ACHN (cell line): Measurements from ENCODE around the gene DISC1.
"Not testable (repeated sequence)": the region's sequence is repeated elsewhere in the genome, so short reads cannot be mapped to it uniquely, and the experiment has no call there.

Source experiments
- DNase-seq: peaks from one replicate; pipeline ENCODE4 v3.0.0-alpha.2; 2015
- in situ Hi-C: cut with HindIII; loops from 2 replicates; pipeline ENCODE4 v1.10.0; 2017; ENCODE audit warnings: low sequenced_read_pairs, low pct_ligation_motif_present, low pct_unique_long_range_greater_than_20kb

The DISC1 gene

DNA sequence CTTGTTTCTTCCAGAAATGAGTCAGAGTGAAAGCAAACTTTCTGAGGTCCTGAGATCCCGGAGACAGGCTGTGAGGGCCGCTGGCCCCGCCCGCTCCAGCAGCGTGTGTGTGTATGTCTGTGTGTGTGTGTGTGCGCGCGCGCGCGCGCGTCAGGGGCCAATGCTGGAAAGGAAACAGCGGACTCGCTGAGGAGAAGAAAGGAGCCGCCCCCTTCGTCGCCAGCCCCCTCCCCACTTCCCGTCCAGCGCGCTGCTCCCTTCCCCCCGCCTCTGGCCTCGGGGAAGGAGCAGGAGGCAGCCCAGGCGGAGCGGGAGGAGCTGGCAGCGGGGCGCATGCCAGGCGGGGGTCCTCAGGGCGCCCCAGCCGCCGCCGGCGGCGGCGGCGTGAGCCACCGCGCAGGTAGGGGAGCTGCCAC, at the start of gene DISC1:
DISC1 (plus strand) TSS at position 256 of the 416 bp plus-strand sequence; CDS start at position 334, 78 bp downstream.
- in situ Hi-C loops = no loop called here

GRCh38 chr1:231576804-231577718, 49.5 kb upstream of the DISC1 start:
- no peak for DNase-seq
- in situ Hi-C loops = no loop called here

More for the DNA sequence above, at the start of gene DISC1:
- DNase-seq = peak; percentile 92

DNA sequence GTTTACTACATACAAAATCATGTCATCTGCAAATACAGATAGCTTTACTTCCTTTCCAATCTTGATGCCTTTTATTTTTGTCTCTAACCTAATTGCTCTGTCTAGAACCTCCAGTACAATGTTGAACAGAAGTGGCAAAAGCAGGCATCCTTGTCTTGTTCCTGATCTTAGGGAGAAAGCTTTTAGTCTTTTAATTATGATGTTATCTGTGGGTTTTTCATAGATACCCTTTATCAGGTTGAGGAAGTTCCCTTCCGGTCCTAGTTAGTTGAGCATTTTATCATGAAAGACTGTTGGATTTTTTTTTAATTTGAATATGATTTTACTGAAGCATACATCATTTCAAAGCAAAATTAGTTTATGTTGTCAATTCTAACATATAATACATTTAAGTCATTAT, 45.7 kb upstream of the DISC1 start:
- in situ Hi-C loops = no loop called here
- DNase-seq = no peak

DNA sequence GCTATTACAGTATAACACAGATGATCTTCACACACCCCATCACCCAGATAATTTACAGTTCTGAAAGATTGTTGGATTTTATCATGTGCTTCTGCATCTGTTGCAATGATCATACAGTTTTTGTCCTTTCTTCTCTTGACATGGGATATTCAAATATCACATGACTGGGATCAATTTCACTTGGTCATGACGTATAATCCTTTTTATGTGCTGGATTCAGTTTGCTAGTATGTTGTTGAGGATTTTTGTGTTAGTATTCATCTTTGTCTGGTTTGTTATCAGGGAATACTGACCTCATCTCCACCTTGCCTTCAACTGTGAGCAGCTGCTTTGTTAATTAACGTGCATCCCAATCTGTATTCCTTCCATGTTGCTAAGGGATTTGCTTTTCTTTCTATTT, 44.7 kb upstream of the DISC1 start:
- in situ Hi-C loops = no loop called here
- no peak for DNase-seq

DNA sequence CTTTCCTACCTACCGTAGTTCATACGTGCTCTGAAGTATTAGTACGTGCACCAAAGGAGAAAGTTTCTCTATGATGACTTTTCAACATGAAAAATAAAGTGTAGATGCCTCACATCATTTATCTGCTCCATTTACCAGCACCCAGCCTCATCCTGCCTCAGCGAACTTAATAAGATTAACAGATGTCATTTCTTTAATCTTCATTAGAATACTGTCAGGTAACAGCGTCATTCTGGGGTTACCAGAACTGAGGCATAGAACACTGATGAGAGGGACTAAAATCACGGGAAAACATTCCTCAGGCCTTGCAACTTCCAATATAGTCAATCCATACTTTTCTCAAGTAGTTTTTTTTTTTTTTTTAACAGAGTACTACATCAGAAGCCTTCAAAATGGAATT, 43.2 kb upstream of the DISC1 start:
- in situ Hi-C loops = no loop called here
- no peak for DNase-seq

DNA sequence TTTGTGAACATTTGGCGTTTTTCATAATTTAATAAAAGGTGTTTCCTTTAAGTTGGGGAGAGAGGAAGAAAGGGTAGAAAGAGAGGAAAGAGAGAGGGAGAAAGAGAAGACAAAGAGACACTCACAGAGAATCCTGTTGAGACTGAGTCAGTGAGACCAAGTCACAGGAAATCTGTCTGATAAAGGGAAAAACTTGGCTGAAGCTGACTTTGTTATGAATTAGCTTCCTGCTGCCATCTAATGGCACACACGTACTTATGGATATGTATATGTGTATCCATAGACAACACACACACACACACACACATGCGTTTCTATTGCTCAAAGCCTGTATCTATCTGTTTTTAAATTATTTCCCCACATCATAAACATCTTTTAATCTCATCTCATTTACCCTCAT, 42.5 kb upstream of the DISC1 start:
- peak; percentile 59 for DNase-seq
- in situ Hi-C loops = no loop called here

GRCh38 chr1:231584921-231585320, 41.7 kb upstream of the DISC1 start:
- in situ Hi-C loops = no loop called here
- no peak for DNase-seq

DNA sequence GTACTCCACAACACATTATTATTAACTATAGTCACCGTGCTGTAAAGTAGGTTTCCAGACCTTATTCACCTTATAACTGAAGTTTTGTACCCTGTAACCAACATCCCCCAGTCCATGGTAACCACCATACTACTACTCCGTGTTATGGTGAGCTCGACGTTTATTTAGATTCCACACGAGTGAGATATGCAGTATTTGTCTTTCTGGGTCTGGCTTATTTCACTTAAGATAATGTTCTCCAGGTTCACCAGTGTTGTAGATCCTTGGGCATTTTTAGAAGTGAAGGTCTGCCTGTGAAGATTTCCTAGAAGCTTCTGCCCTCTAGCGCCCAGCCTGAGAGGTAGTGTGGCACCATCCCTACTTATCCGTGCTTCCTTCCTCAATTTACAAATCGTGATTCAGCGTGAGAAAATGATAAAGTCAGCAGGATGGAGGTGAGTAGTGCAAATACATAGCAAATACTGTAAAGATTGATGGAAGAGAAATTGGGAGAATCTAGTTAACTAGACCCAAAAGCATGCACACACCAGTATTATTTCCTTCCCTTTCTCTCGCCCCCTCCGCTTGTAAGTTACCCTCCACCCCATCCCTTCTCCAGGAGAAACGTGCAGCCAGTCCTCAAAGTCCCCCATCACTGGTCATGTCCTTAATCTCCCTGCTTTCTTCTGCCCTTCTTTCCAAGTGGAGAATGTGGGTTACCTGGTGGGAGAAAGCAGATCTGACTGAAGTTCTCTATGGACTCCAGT, 36.0 kb upstream of the DISC1 start:
- in situ Hi-C loops = no loop called here
- peak; percentile 71 for DNase-seq

DNA sequence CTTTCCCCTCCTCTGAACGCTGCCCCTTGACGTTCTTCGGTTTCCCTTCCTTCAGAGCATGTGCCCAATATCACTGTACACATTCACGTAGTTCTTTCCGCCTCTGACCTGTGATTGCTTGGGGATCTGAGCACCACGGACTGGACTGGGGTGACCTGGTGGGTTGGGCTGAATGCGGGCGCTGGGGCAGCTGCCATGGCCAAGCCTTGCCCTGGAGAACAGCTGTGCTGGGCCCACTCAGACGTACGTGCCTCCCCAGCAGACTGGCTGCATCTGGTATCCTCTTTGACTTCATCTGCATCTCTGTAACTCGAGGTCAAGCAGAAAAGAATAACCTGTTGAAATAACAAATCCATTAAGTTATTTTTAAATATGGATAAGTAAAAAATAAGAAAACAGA, 35.1 kb upstream of the DISC1 start:
- DNase-seq = no peak
- in situ Hi-C loops = no loop called here

DNA sequence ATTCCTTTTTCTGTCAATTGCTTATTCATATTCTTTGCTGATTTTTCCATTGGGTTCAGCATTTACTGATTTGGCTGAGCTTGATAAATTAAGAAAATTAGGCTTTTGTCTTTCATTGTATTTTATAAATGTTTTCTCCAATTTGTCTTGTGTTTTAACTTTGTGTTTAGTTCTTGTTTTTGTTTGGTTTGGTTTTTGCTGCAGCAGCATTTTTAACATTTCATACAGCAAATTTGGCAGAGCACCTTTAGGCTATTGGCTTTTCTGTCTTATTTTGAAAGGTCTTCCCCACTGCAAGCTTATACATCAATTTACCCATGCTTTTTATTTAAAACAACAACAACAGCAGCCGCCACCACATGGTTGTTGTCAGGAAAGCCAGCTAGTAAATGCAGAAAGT, 33.8 kb upstream of the DISC1 start:
- in situ Hi-C loops = no loop called here
- no peak for DNase-seq

DNA sequence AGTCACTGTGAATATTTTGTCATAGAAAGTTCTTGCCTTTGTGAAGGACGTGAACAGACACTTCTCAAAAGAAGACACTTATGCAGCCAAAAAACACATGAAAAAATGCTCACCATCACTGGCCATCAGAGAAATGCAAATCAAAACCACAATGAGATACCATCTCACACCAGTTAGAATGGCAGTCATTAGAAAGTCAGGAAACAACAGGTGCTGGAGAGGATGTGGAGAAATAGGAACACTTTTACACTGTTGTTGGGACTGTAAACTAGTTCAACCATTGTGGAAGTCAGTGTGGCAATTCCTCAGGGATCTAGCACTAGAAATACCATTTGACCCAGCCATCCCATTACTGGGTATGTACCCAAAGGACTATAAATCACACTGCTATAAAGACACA, 33.3 kb upstream of the DISC1 start:
- in situ Hi-C loops, DNase-seq: not testable (repeated sequence)

- no peak for DNase-seq
- in situ Hi-C loops = no loop called here
Measured at GRCh38 chr1:231594123-231594522, 32.5 kb upstream of the DISC1 start.

GRCh38 chr1:231594749-231595148, 31.8 kb upstream of the DISC1 start:
- no peak for DNase-seq
- in situ Hi-C loops = no loop called here

DNA sequence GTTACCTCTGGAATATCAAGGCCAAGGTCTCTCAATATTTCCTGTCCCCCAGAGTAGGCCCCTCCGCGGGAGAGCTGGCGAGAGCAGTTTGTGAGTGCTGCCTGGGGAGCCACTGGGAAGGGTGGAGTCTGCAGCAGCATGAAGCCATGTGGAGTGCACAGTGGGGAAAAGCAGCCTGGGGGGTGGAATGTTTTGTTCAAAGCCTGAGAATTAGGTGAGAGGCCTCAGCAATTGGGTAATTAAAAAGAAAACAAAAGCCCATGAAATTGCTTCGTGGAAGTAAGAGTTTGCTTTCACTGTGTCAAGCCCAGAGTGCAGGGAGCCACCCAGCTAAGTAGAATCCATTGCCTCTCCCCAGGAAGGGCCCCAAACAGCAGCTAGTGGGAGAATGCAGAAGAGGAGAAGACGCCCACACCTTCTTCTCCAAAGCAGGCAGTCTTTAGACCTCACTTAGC, 30.2 kb upstream of the DISC1 start:
- in situ Hi-C loops = no loop called here
- DNase-seq = no peak

GRCh38 chr1:231597971-231598370, 28.6 kb upstream of the DISC1 start:
- DNase-seq = no peak
- in situ Hi-C loops = no loop called here

DNA sequence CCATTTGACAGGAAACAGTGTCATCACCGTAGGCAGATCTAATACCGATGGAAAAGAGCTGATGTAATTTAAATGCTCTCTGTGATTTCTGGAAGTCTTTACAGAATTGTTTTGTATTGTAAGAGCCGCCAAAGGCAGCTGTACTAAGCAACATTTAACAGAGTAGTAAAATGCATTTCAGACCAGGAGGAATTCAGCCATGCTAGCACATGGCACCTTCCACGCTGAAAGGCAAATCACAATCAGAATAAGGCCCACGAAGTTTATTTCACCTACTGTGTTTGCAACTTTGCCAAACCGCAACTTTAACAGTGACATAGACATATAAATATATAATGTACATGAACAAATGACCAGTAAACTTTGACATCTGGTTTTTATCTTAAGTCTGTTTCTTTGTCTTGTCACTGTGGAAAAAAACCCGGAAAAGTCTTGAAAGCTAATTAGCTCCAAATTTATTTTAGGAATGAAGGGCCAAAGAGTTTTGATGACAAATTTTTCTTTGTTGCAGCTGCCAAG, 26.1 kb upstream of the DISC1 start:
- in situ Hi-C loops = no loop called here
- no peak for DNase-seq

DNA sequence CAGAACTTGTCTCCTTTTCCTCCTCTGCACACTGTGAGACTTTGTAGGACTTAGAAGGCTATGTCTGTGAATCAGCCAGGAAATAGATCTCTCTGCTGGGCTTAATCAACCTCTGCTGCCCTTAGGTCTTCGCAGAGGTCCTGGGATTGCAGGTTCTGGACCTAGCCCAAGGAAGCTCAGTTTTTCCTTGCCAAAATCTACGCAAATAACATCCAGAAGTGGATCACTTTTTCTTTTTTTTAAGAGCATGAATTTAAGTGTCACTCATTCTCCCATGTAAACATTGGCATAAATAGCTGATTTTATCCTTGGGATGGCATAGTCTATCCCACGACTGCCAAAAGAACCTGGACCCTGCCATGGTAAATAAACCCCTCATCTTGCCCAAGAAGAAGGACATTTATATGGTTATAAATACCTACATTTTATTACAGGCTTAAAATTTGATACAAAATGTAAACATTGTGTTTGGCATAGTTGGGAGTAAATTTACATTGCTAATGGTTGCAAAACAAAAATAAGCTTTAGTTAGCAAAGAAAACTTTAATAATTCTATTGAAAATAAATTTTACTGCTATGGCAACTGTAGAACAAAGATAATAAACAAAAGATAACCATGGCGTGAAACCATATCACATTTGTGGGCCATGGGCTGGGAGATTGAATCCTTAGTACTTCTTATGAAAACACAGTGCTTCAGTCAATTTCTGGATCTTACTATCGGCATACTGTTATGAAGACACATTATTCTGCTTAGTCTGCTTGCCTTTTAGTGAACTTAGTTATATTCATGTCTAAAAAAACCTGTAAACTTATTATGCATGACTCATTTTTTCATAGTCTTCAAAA, 24.5 kb upstream of the DISC1 start:
- DNase-seq = no peak
- in situ Hi-C loops = no loop called here

DNA sequence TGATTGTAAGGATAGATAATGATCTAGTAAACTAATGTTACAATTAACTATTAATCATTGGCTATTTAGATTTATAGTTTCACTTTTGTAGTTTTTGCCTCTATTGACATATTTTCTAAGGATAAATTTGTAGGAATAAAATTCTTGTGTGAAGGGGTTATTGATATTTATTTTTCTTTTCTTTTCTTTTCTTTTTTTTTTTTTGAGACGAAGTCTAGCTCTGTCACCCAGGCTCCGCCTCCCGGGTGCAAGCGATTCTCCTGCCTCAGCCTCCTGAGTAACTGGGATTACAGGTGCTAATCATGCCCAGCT, 24.0 kb upstream of the DISC1 start:
- in situ Hi-C loops = no loop called here
- no peak for DNase-seq
